NCI-H1417 (cell line): ENCODE results near the gene DIS3L2.
"Not testable (repeated sequence)": the region's sequence is repeated elsewhere in the genome, so short reads cannot be mapped to it uniquely, and the experiment has no call there.

Experiments
- DNase-seq, 3 experiments: peaks; one replicate each; lab custom pipeline; 2025; lab: John Stamatoyannopoulos, UW

DIS3L2 gene

GRCh38 chr2:232299927-232300674, 338.6 kb downstream of the DIS3L2 start:
- no peak for DNase-seq

DNA sequence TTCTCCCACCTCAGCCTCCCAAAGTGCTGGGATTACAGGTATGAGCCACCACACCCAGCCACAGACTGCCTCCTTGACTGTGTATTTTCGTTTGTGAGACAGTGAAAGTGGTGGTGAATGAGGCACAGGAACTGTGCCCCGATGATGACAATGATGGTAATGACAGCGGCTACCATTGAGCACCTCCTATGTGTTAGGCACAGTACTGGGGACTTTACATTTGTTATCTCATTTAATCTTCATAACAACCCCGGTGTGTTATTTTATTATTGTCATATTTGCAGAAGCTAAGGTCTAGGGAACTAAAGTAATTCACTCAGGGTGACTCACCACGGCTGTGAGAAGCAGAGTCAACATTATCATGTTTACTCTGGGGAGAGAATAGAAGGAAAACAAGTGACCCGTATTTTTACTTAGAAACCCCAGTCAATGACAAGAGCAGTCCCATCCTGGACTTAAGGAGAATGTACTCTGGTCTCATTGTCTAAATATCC, 339.4 kb downstream of the DIS3L2 start:
- no peak for DNase-seq

DNA sequence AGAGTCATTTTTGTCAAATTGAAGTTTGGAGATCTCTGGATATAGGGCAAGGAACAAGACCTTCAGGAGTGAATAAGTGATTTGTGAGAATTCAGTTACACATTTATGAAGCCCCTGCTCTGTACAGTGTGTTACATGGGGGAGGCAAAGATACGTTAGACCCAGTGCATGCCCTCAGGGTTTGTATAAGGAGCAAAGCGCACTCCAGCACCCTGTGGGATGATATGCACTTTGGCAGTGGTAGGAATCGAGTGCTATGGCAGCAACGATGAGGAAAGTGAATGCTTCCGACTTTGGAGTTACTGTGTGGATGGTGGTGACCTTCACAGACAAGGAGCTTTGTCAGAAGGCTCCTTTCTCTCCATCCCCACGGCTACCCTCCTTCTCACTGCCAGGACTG, 342.7 kb downstream of the DIS3L2 start:
- no peak for DNase-seq

GRCh38 chr2:232306741-232307305, 345.3 kb downstream of the DIS3L2 start:
- DNase-seq = no peak

DNA sequence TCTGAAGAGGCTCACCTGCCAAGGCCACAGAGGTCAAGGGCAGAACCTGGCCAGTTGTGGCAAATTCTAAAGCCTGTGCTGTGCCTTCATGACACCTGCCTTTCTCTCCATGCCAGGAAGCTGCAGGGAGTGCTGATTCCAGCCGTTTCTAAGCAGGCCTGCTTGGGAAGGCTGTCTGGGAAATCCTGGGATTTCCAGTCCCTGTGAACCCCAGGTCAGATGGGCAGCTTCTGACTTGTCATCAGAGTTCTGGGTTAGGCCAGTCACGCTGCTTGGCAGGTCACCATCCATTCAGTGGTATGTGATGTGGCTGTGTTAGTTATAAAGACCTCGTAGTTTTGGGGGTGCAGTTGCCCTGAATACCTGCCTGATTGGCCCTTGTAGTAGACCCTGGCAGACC, 346.3 kb downstream of the DIS3L2 start:
- no peak for DNase-seq

GRCh38 chr2:232308986-232309385, 347.5 kb downstream of the DIS3L2 start:
- DNase-seq = no peak

DNA sequence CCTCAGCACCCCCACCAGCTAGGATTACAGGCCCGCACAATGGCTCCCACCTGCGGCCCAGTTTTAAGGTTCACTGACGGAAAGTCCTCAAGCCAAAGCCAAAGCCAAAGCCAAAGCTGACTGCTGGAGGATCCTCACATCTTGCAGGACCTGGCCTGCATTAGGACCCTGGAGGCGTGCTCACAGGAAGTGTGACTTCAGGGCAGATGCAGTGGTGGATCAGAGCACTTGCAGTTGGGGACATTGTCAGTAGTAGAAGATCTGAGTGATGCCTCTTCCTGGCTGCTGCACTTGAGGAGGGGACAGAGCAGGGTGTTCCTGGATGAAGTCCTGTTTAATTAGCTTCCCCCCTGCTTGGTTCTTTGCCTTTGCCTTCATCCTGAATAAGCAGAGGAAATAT, 348.1 kb downstream of the DIS3L2 start:
- DNase-seq = no peak

GRCh38 chr2:232310121-232310520, 348.6 kb downstream of the DIS3L2 start:
- no peak for DNase-seq

- DNase-seq = no peak
Observed at GRCh38 chr2:232310696-232311095, 349.2 kb downstream of the DIS3L2 start.

GRCh38 chr2:232313645-232314044, 352.1 kb downstream of the DIS3L2 start:
- not testable (repeated sequence) for DNase-seq

DNA sequence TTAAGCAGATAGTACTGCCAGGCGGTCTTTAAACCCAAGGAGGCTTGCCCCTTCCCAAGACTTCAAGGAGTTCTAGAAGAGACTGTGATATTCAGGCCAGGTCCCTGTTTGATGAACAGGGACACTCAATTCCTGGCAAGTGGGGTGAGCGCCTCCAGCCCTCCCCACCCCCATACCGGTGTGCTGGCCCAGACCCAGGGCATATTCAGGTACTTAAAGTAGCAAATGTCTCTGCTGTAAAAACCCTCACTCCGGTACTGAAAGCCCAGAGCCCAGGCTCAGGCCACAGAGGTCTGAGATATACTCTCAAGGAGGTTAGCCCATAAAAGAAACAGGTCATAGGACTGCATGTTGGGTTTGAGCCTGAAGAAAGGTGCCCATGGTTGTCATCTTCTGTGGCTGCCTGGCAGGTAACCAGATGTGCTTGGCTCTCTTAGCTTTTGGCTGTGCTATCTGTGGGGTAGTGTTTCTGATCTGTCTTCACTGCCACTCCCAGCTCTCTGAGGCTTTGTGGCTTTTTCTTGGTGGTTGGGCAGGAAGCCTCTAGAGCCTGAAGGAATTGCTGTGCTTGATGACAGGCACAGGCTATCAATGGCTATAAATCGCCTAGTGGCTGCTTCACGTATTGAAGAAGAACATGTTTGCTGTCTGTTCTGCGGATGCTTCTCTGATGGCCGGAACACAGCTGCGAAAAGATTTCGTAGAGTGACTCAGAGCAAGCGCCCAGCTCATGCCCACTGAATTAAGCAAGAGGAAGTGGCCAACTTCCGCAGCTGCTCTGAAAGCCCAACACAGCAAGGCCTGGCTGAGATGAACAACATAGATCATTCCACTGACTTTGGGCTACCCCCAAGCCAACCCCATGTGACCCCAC, 353.8 kb downstream of the DIS3L2 start:
- no peak for DNase-seq

- no peak for DNase-seq
Observed at GRCh38 chr2:232315923-232316299, 354.4 kb downstream of the DIS3L2 start.

GRCh38 chr2:232316461-232317330, 355.2 kb downstream of the DIS3L2 start:
- DNase-seq = no peak

DNA sequence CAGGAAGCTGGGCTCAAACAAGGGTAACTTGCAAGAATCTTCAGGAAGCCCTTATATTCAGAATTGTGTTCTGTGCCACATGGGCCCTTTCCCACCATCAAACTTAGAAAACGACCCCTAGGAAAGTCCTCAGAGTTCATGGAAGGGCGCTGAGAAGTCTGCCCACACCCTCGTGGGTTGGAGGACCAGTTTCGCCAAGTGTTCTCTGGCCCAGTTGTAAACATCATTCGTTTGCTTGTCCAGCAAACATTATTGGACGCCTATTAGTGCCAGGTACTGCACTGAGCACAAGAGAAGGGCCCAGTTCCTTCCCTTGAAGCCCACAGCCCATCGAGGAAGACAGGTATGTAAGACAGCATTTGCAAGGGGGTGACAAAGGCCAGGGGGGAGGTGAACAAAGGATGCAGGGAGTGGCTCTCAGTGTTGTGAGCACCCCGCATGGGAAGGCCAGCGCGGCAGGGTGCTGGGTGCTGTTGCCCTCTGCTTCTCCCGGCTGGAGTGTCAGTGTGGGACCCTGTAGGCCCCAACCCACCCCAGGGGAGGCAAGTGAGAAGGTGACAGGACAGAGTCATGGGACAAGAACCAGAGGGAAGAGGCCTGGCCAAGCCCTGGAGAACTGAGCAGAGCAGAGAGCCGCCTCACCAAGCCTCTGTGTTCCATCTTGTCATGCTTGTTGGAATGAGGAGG, 356.8 kb downstream of the DIS3L2 start:
- DNase-seq = no peak

DNA sequence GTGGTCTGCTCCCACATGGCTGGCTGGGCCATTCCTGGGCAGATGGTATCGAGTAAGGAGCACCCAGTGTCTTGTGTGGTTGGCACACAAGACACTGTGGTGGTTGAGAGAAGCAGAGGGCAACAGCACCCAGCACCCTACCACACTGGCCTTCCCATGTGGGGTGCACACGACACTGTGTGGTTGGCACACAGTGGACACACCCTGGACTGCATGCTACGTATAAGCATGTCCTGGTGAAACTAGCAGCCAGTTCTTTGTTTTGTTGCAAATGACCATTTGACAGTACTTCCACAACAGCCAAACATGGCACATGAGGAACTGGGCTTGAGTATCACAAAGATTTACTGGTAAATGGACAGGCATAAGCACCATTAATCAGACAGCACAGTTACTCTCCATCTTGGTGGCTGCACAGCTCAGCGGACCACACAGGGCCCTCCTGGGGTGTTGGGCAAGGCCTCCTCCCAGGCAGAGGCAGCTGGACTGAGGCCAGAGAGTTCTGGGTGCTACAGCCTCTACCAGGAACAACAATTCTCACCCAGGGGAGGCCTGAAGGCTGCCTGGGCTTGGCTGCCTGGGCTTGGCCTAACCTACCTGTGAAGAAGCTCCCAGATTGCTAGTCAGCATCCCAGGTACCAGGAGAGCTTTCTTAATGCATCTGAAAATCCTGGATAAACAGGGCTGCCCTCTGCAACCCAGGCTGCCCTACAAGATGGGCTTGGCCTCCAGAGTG, 357.7 kb downstream of the DIS3L2 start:
- no peak for DNase-seq

- no peak for DNase-seq
Observed at GRCh38 chr2:232319803-232320442, 358.4 kb downstream of the DIS3L2 start.

GRCh38 chr2:232320443-232320803, 358.9 kb downstream of the DIS3L2 start:
- DNase-seq = no peak

- DNase-seq = no peak
Observed at GRCh38 chr2:232321156-232321816, 359.8 kb downstream of the DIS3L2 start.

DNA sequence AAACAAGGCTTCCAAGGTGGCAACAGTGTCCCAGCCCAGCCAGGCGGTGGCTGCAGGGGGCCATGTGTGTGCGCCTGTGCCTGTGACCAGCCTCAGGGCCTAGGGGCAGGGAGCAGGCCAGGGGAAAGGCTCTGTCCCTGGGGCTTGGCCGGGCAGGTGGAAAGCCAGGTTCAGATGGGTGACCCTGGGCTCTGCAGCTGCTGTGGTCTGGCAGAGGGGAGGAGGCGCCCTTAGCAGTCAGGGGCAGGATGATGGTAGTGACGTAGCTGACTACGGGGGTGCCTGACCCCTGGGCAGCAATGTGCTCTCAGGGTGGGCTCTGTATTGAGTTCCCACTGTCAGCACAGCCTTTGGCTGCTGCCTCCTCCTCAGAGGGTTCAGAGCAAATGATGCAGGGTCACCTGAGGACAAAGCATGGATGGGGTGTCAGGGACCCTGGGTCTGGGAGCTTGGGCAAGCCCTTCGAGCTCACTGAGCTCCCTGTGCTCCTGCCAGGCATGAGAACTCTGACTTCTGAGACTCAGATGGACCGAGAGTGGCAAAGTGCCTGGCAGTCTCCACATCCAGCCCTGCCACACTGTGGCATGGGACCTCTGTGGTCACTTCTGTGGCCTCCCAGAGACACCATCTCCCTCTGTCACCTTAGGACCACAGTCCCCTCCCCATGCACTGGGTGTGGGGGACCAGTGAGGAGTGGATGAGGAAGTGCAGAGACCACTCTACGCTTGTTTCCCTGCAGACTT, 360.5 kb downstream of the DIS3L2 start:
- DNase-seq = no peak
